ENCODE measurements around the gene HIVEP3.

HIVEP3 gene

DNA sequence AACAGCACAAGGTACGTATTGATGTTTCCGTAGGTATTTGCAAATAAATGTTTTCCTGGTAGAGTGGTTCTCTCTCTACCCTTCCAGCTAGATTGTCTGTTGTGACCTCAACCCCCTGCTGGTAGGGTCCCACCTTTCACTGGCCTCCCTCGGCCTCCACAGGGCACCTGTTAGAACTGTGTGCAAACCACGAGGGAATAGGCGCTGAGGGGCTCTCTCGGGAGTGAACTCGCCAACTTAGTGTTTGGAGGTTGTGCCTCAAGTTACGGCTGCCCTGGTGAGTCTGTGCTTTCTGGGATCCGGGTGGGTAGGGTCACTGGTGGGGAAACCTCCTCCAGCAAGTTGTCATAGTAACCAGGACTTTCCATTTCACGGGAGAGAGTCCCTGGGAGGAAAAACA, 229.6 kb downstream of the HIVEP3 start:
- no peak for DNase-seq (ENCODE audit: low read depth)
- TF ChIP-seq, protein P1, sequence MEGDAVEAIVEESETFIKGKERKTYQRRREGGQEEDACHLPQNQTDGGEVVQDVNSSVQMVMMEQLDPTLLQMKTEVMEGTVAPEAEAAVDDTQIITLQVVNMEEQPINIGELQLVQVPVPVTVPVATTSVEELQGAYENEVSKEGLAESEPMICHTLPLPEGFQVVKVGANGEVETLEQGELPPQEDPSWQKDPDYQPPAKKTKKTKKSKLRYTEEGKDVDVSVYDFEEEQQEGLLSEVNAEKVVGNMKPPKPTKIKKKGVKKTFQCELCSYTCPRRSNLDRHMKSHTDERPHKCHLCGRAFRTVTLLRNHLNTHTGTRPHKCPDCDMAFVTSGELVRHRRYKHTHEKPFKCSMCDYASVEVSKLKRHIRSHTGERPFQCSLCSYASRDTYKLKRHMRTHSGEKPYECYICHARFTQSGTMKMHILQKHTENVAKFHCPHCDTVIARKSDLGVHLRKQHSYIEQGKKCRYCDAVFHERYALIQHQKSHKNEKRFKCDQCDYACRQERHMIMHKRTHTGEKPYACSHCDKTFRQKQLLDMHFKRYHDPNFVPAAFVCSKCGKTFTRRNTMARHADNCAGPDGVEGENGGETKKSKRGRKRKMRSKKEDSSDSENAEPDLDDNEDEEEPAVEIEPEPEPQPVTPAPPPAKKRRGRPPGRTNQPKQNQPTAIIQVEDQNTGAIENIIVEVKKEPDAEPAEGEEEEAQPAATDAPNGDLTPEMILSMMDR (IDR thresholded peaks at IDR 0.05; ENCODE audit: low read depth, low read length, missing control alignments): no peak
- H3K4me3 ChIP-seq (ENCODE audit: low read depth, low read length): no peak overlapping the region

DNA sequence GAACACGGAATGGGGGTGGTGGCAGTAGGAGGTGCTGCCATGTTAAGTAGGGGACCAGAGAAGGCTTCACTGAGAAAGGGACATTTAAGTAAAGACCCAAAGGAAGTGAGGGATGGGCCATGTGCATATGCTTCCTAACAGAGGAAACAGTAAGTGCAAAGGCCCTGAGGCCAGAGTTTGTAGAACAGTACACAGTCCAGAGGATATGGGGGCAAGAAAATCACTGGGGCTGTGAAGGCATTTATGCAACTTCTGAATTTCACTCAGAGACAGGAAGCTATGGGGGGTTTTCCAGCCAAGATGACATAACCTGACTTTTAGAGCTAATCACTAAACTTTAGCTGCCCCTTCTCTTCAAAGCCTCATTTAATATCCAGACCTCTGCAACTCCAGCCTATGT, 231.7 kb downstream of the HIVEP3 start:
- H3K4me3 ChIP-seq (ENCODE audit: low read depth, low read length): no peak overlapping the region
- DNase-seq (ENCODE audit: low read depth): no peak
- TF ChIP-seq, protein P1 (IDR thresholded peaks at IDR 0.05; ENCODE audit: low read depth, low read length, missing control alignments): no peak

DNA sequence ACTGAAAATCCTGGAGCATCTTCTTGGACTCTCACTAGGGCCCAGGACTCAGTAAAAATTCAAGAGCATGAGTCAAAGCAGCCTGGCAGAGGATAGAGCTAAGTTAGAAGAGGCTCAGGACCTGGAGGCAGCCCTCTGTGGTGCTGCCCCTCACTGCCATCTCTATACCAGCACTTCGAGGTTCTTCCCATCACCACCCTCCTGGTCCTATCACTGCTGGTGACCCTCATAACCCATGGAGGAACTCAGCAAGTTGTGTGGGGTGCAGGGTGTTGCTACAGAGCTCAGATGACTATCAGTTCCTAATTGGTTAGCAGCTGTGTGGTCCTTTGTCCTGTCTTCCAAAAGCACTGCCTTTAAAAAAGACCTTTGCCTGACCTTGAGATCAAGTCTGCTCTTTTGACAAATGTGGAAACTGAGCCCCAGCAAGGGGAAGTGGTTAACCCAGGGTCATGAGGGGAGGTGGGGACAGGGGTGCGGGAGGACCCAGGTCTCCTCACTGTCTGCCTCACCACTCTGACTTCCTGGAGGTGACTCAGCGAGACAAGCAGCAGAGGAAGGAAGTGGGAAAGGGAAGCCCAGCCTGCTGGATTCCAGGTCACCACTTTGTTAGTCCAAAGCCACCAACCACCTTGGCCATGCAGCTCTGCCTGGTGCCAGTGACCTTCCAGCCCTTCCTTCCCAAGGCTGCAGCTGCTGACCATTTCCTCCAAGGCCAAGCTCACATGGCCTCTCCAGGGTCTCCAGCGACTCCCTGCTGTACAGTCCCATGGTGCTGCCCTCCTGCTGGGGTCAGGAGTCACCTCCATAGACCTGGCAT, 234.8 kb downstream of the HIVEP3 start:
- H3K4me3 ChIP-seq (ENCODE audit: low read depth, low read length): no peak overlapping the region
- TF ChIP-seq, protein P1 (IDR thresholded peaks at IDR 0.05; ENCODE audit: low read depth, low read length, missing control alignments): no peak
- no peak for DNase-seq (ENCODE audit: low read depth)

DNA sequence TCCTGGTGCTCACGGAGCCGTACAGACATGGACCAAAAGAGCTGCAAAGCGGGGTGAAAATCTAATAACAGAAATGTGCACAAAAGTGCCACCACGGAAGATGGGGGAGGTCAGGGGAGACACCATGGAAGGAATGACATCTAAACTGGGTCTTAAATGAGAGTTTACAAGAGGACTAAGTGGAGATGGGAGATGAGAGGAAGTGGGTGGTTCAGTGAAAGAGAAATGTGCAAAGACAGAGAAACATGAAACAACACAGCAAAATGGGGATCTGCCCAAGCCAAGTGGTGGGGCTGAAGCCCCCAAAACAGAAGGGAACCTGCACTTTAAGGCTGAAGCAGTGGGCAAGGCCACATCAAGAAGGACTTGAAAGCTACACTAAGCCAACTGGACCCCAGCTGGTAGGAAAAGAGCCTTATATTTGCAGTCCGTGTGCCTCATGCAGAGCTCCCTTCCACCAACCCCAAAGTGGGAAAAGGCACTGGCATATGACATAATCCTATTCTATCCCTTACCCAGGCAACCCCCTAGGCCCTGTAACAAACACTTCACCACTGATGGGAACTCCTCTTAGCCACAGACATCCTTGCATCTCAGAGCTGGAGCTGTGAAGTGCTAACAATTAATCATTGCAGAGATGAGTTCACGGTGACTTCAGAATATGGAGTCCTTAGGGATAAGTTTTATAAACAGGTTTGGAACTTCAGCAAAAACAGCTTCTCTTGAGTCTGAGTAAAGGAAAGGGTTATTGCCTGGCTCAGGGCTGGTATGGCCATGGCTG, 235.7 kb downstream of the HIVEP3 start:
- no peak for DNase-seq (ENCODE audit: low read depth)
- TF ChIP-seq, protein P1 (IDR thresholded peaks at IDR 0.05; ENCODE audit: low read depth, low read length, missing control alignments): no peak
- H3K4me3 ChIP-seq (ENCODE audit: low read depth, low read length): no peak overlapping the region

DNA sequence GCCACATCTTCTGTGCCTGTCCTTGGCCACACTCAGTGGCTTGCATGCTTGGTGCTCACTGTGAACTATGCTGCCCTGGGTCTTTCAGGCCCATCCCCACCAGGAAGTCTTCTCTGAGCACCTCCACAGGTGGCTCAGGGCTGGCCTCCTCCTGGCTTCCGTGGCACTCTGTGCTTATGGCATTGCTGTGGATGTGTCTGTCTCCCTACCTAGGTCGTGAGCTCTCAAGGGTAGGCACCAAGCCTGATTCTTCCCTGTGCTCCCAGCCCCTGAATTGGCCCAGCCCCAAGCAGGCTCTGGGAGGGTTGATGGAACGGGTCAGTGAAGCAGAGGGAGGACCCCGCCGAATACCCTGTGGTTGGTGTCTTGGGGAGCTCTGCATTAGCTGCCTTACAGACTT, 236.6 kb downstream of the HIVEP3 start:
- TF ChIP-seq, protein P1 (IDR thresholded peaks at IDR 0.05; ENCODE audit: low read depth, low read length, missing control alignments): no peak
- H3K4me3 ChIP-seq (ENCODE audit: low read depth, low read length): no peak overlapping the region
- DNase-seq (ENCODE audit: low read depth): no peak

DNA sequence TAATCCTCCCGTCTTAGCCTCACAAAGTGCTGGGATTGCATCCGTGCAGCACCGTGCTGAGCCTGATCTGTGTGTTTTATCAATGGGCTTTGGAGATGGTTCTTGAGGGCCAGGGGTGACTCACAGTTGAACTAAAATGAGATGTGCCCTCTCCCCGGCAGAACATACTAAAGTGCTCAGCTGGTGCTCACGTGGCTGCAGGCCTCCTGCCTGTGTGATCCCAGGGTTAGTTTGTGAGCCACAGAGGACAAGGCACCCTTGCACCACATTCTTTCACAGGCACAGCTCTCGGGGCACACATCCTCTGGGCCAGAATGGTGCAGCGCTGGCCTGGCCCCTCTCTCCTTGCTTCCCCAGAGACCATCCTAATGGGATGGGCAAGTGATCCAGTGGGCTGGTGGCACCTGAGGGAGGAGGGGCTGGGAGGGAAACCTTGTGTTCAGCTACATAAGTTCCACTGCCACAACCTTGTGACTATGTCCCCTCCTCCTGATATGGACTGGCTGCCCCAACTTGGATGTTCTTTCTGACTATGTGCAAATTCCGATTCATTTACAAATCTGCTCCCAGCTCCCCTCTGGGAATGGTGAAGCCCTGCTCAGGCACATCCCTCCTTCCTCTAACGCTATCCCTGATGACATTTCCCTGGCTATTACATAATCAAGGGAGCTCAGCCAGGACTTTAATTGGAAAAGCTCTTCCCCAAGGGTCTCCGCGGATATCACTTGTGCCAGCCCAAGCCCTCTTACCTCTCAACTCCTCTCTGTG, 237.2 kb downstream of the HIVEP3 start:
- TF ChIP-seq, protein P1 (IDR thresholded peaks at IDR 0.05; ENCODE audit: low read depth, low read length, missing control alignments): no peak
- DNase-seq (ENCODE audit: low read depth): no peak
- H3K4me3 ChIP-seq (ENCODE audit: low read depth, low read length): no peak overlapping the region

All from GM12864 (cell line).